ENCODE data around the gene MAB21L3.
A peak's percentile ranks its signal among the peaks of the same experiment; 100 is the strongest.

MAB21L3 gene

DNA sequence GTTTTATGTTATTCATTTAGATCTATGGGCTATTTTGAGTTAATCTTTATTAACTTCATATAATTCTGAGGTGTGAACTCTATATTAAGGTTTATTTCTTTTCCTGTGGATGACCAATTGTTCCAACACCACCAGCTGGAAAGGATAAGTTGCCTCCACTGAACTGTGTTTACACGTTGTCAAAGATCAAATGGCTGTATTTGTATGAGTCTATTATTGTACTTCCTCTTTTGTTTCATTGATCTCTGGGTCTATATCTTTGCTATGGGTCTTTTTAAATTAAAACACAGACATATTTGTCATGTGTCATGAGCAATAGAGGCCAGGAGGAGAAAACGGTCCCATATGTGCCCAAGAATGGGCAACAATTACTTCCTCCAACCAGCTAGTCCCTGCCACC is 5.2 kb upstream of the MAB21L3 start:
- no peak for FAIRE-seq
- no peak for TF ChIP-seq POU2F2 (IDR thresholded peaks at IDR 0.05; ENCODE audit: low read depth, low read length)
- no peak for TF ChIP-seq PAX5 (IDR thresholded peaks at IDR 0.05; ENCODE audit: insufficient read depth, low read length, severe bottlenecking)
- TF ChIP-seq POLR2A (IDR thresholded peaks at IDR 0.05; ENCODE audit: low read depth, low read length), result no peak
- no peak for TF ChIP-seq TAF1 (IDR thresholded peaks at IDR 0.05; ENCODE audit: low read depth, low read length)
- TF ChIP-seq SPI1 (IDR thresholded peaks at IDR 0.05; ENCODE audit: low read depth, low read length), result peak; percentile 47; the same call in 1 of the 2 replicates
- no peak for TF ChIP-seq POLR2AphosphoS5 (IDR thresholded peaks at IDR 0.05; ENCODE audit: low read depth, low read length)
- DNase-seq (ENCODE audit: insufficient read length, low spot score), result no peak

DNA sequence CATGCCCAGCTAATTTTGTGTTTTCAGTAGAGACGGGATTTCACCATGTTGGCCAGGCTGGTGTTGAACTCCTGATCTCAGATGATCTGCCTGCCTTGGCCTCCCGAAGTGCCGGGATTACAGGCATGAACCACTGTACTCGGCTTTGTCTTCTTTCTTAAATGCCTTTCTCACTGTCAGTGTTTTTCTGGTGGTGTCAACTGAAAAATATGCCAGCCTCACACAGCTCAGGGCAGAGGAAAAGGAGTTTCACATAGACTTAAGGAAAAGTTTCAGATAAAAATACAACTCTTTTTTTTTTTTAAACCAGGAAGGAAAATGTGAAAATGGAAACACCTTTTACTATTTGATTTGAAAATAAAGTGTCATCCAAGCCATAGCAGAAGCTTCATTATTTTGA is 4.6 kb upstream of the MAB21L3 start:
- FAIRE-seq (no peak), DNase-seq (ENCODE audit: insufficient read length, low spot score) (no peak)
- TF ChIP-seq POLR2AphosphoS5 (IDR thresholded peaks at IDR 0.05; ENCODE audit: low read depth, low read length) (no peak), PAX5 (IDR thresholded peaks at IDR 0.05; ENCODE audit: insufficient read depth, low read length, severe bottlenecking) (no peak), SPI1 (IDR thresholded peaks at IDR 0.05; ENCODE audit: low read depth, low read length) (no peak), POLR2A (IDR thresholded peaks at IDR 0.05; ENCODE audit: low read depth, low read length) (no peak), TAF1 (IDR thresholded peaks at IDR 0.05; ENCODE audit: low read depth, low read length) (no peak), POU2F2 (IDR thresholded peaks at IDR 0.05; ENCODE audit: low read depth, low read length) (no peak)

DNA sequence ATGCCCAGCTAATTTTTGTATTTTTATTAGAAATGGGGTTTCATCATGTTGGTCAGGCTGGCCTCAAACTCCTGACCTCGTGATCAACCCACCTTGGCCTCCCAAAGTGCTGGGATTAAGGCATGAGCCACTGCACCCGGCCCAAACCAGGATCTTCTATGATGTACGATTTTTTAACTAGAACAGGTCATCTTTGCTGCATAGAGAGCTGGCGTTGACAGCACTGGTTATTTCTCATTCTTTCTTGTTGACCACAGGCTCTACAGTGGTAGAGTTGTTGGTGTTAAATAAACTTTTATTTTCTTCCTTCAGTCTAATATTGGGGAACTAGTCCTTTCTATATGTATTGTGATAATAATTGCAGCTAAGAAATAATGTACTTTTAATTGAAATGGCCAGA is 3.8 kb upstream of the MAB21L3 start:
- TF ChIP-seq POU2F2 (IDR thresholded peaks at IDR 0.05; ENCODE audit: low read depth, low read length), result no peak
- no peak for TF ChIP-seq SPI1 (IDR thresholded peaks at IDR 0.05; ENCODE audit: low read depth, low read length)
- TF ChIP-seq POLR2A (IDR thresholded peaks at IDR 0.05; ENCODE audit: low read depth, low read length), result no peak
- no peak for TF ChIP-seq TAF1 (IDR thresholded peaks at IDR 0.05; ENCODE audit: low read depth, low read length)
- no peak for TF ChIP-seq PAX5 (IDR thresholded peaks at IDR 0.05; ENCODE audit: insufficient read depth, low read length, severe bottlenecking)
- TF ChIP-seq POLR2AphosphoS5 (IDR thresholded peaks at IDR 0.05; ENCODE audit: low read depth, low read length), result no peak
- DNase-seq (ENCODE audit: insufficient read length, low spot score) (no peak), FAIRE-seq (no peak)

DNA sequence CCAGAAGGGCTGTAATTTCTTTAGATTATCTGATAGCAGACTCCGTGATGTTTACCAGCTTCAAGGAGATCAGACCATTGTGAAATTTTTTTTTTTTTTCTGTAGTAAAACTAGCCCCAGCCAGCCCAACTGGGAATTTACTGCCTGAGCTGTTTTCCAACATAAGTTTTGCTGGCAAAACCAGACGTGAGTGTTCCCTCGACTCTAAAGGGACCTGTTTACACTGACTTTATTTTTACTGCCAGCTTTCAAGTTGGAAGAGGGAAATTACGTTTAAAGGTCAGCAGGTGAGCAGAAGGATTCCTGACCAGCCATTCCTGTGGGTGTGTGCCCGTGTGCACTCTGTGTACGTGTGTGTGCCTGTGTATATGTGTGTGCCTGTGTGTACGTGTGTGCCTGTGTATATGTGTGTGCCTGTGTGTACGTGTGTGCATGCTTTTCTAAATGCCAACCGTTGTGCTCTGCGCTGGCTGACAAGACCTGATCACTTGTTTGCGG is 374 bp downstream of the MAB21L3 start:
- TF ChIP-seq SPI1 (IDR thresholded peaks at IDR 0.05; ENCODE audit: low read depth, low read length) (no peak), POLR2A (IDR thresholded peaks at IDR 0.05; ENCODE audit: low read depth, low read length) (no peak), TAF1 (IDR thresholded peaks at IDR 0.05; ENCODE audit: low read depth, low read length) (no peak), POU2F2 (IDR thresholded peaks at IDR 0.05; ENCODE audit: low read depth, low read length) (no peak), PAX5 (IDR thresholded peaks at IDR 0.05; ENCODE audit: insufficient read depth, low read length, severe bottlenecking) (no peak)
- FAIRE-seq (peak; percentile 31), DNase-seq (ENCODE audit: insufficient read length, low spot score) (no peak)

- TF ChIP-seq POU2F2 (IDR thresholded peaks at IDR 0.05; ENCODE audit: low read depth, low read length), result no peak
- TF ChIP-seq SPI1 (IDR thresholded peaks at IDR 0.05; ENCODE audit: low read depth, low read length), result no peak
- TF ChIP-seq TAF1 (IDR thresholded peaks at IDR 0.05; ENCODE audit: low read depth, low read length), result no peak
- no peak for TF ChIP-seq PAX5 (IDR thresholded peaks at IDR 0.05; ENCODE audit: insufficient read depth, low read length, severe bottlenecking)
- TF ChIP-seq POLR2AphosphoS5 (IDR thresholded peaks at IDR 0.05; ENCODE audit: low read depth, low read length), result no peak
- TF ChIP-seq POLR2A (IDR thresholded peaks at IDR 0.05; ENCODE audit: low read depth, low read length), result no peak
- DNase-seq (ENCODE audit: insufficient read length, low spot score) (no peak), FAIRE-seq (no peak)
Measured at GRCh38 chr1:116112388-116113140, 1.4 kb downstream of the MAB21L3 start.

GRCh38 chr1:116113615-116114014 is 2.4 kb downstream of the MAB21L3 start:
- no peak for DNase-seq (ENCODE audit: insufficient read length, low spot score)
- FAIRE-seq, result no peak
- no peak for TF ChIP-seq POU2F2 (IDR thresholded peaks at IDR 0.05; ENCODE audit: low read depth, low read length)
- no peak for TF ChIP-seq POLR2AphosphoS5 (IDR thresholded peaks at IDR 0.05; ENCODE audit: low read depth, low read length)
- TF ChIP-seq TAF1 (IDR thresholded peaks at IDR 0.05; ENCODE audit: low read depth, low read length), result no peak
- TF ChIP-seq SPI1 (IDR thresholded peaks at IDR 0.05; ENCODE audit: low read depth, low read length), result no peak
- no peak for TF ChIP-seq POLR2A (IDR thresholded peaks at IDR 0.05; ENCODE audit: low read depth, low read length)
- no peak for TF ChIP-seq PAX5 (IDR thresholded peaks at IDR 0.05; ENCODE audit: insufficient read depth, low read length, severe bottlenecking)

DNA sequence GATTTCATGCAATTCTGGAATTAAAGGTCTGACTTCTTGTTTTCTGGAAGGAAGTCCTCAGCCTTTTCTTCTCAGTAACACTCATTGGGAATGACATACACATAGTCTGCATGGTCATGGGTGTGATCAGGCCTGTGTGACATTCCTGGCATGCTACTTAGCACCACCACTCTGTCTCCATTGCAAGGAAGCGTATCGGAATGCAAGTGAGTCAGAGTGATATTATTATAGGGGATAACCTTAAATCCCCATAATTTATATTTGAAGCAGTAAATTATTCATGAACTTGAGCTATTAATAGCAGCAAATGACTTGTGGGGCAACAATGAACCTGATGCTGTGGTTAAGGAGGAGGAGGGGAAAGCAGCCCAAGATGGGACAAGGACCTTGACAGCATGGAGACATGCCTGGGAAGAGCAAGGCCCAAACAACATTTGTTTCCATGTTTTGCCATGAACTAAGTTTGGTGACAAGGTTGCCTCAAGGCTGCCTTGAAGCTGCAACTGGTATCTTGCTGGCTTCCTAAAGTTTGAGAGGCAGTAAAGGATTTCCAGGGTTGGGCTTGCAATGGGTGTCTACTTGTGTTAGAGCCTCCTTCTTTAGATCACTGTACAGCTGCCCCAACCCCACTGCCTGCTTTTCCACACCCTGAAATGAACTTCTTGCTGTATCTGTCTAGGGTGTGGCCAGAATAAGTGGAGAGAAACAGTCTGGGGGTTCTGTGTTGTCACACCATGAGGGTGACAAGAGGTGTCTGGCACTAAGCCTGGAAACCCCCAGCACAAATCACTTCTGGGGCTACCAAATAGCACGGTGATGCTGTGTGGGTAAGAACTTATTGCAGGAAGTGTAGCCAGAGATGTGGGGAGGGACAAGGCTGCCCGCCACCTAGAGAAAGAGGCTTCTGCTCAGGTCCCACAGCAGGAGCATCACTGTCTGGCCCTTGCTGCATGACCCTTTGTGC is 4.6 kb downstream of the MAB21L3 start:
- FAIRE-seq (no peak), DNase-seq (ENCODE audit: insufficient read length, low spot score) (no peak)
- TF ChIP-seq POU2F2 (IDR thresholded peaks at IDR 0.05; ENCODE audit: low read depth, low read length) (no peak), POLR2AphosphoS5 (IDR thresholded peaks at IDR 0.05; ENCODE audit: low read depth, low read length) (no peak), POLR2A (IDR thresholded peaks at IDR 0.05; ENCODE audit: low read depth, low read length) (no peak), SPI1 (IDR thresholded peaks at IDR 0.05; ENCODE audit: low read depth, low read length) (no peak), PAX5 (IDR thresholded peaks at IDR 0.05; ENCODE audit: insufficient read depth, low read length, severe bottlenecking) (no peak), TAF1 (IDR thresholded peaks at IDR 0.05; ENCODE audit: low read depth, low read length) (no peak)

DNA sequence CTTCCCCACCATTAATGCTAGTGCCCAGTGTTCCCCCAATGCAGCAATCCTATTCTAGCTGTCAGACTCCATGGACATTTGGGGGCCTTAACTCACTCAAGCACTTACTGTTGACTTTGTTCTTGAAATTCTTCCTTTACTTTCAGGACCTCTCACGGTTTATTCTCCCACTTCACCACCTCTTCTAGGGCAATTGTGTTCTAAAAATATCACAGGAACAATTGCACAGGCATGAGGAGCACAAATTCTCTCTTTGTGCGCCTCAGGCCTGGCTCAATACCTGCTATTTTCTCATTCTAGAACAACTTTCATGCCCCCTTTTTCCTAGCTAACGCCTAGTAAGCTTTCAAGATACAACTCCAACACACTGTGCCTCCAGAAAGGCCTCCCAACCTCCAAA is 7.3 kb downstream of the MAB21L3 start:
- FAIRE-seq, result no peak
- TF ChIP-seq POU2F2 (IDR thresholded peaks at IDR 0.05; ENCODE audit: low read depth, low read length) (no peak), TAF1 (IDR thresholded peaks at IDR 0.05; ENCODE audit: low read depth, low read length) (no peak), SPI1 (IDR thresholded peaks at IDR 0.05; ENCODE audit: low read depth, low read length) (no peak), POLR2AphosphoS5 (IDR thresholded peaks at IDR 0.05; ENCODE audit: low read depth, low read length) (no peak), POLR2A (IDR thresholded peaks at IDR 0.05; ENCODE audit: low read depth, low read length) (no peak), PAX5 (IDR thresholded peaks at IDR 0.05; ENCODE audit: insufficient read depth, low read length, severe bottlenecking) (no peak)

DNA sequence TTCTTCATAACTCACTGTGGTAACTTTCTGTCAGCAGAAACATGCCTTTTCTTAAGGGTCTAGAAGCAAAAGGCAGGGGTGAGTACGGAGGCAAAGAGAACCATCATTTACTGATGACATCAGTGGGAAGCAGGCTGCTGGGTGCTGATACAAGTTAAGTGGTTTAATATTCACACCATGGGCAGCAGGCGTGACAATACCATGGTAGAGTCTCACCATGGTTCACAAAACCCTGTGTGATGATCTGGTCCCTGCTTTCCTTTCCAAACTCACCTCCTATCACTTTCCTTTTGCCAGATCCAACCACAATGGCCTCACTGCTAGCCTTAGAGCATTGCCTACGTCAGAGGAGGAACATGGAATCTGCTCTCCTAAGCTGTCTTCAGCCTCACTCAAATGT is 8.7 kb downstream of the MAB21L3 start:
- peak; percentile 26 for TF ChIP-seq PAX5 (IDR thresholded peaks at IDR 0.05; ENCODE audit: insufficient read depth, low read length, severe bottlenecking)
- TF ChIP-seq SPI1 (IDR thresholded peaks at IDR 0.05; ENCODE audit: low read depth, low read length), result no peak
- no peak for DNase-seq (ENCODE audit: insufficient read length, low spot score)
- no peak for FAIRE-seq

More for the DNA sequence above, 7.3 kb downstream of the MAB21L3 start:
- no peak for DNase-seq (ENCODE audit: insufficient read length, low spot score)
